Astrocyte of the hippocampus (primary cell): ENCODE data around the gene IGF2R.
"Not testable (repeated sequence)": the region's sequence is repeated elsewhere in the genome, so short reads cannot be mapped to it uniquely, and the experiment has no call there.

Experiments used
- DNase-seq: peaks from one replicate; pipeline ENCODE4 v3.0.0; 2011; ENCODE audit warnings: low read depth, low spot score

The IGF2R gene

DNA sequence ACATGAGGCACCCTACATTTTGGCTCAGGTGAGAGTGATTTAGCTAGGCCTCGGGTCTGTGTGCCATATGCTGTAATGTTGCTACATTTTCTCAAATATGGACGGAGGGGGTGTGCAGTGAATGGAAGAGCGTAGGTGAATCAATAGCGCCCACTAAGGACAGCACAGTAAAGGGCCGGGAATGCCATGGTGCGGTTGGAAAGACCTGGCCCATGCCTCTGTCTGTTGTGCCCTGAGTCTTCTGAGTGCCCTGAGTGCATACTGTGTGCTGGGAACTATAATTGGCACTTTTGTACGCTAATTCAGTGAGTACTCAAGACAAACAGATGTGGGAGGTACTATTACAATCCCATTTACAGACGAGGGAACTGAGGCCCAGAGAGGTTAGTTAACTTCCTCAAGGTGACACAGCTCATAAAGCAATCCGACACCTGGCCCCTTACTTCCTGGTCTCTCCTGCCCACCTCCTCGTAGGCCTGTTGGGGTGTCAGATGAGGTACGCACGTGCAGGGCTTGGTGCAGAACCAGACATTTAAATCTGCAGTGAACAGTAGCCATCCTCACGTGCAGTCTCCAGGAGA lies 170.0 kb downstream of the IGF2R start:
- no peak for DNase-seq

DNA sequence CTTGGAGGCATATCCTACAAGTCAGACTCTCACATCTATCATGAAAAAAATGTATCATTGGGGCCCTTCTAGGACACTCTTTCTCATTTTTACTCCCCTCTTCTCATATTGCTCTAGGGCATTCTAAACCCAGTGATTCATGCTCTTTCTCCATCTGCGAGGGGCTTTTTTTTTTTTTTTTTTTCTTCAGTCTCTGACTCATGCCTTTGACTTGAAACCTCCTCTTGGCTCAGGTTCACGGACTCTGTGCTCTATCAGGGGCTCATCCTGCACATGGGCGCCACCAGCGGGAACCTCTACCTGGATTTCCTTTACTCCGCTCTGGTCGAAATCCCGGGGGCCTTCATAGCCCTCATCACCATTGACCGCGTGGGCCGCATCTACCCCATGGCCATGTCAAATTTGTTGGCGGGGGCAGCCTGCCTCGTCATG lies 170.6 kb downstream of the IGF2R start:
- DNase-seq, result peak; percentile 80

DNA sequence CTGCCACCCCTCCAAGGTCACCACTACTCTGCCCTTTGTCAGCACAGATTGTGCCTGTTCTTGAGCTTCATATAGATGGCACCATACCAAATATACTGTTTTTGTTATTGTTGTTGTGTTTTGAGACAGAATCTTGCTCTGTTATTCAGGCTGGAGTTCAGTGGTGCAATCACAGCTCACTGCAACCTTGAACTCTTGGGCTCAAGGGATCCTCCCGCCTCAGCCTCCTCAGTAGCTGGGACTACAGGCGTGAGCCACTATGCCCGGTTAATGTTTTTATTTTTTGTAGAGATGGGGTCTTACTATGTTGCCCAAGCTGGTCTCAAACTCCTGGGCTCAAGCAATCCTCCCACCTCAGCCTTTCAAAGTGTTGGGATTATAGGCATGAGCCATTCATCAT lies 171.6 kb downstream of the IGF2R start:
- not testable (repeated sequence) for DNase-seq

DNA sequence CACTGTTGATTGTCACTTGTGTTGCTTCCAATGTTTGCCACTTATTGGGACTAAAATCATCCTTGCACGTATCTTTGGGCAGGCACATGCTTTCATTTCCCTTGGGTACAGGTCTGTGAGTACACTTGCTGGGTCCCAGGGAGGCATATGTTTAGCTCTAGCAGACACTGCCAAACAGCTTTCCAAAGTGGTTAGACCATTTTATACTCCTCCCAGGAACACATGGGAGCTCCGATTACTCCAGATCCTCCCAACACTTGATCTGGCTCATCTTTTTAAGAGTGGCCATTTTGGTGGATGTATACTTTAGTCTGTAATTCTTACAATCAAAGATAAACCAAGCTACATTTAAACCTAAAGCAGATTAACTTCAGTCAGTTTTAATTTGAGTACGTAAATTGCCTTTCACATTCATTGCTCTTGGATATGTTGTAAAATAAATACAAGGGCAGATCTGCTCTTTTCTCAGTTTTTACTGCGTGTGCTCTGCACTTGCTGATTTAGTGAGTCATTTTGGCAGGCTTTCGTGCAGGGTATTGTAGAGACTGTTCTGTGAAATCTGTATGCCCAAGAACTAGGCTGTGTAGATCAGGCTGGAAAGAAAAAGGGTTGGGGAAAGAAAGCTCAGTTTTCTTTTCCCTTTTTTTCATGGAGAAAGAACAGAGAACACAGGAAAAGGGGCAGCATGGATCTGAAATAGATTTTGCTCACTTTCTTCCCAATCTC lies 172.3 kb downstream of the IGF2R start:
- peak; percentile 80 for DNase-seq

DNA sequence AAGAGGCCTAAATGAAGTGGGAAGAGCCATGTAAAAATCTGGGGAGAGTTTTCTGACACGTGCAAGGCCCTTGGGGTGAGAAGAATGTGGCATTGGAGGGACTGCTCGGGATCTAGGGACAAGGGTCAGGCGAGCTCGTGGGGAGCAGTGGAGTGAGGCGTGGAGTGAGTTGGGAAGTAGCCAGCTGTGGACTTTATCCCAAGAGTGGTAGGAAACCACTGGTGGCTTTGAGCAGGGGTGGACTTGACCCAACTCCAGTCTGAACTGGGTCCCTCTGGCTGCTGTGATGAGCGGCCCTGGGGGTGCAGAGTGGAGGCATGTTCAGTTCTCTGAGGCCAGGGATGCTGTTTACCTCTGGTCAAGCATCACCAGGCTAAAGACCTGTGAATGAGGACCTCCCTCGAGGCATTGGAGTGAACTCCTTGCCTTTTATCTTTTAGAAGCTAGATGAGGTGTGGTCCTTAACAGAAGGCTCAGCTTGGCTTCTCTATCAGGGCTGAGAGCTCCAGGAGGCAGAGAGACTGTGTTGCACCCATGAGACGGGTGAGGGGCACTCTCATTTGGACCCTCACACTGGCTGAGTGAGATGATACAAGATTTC lies 173.3 kb downstream of the IGF2R start:
- DNase-seq, result no peak

DNA sequence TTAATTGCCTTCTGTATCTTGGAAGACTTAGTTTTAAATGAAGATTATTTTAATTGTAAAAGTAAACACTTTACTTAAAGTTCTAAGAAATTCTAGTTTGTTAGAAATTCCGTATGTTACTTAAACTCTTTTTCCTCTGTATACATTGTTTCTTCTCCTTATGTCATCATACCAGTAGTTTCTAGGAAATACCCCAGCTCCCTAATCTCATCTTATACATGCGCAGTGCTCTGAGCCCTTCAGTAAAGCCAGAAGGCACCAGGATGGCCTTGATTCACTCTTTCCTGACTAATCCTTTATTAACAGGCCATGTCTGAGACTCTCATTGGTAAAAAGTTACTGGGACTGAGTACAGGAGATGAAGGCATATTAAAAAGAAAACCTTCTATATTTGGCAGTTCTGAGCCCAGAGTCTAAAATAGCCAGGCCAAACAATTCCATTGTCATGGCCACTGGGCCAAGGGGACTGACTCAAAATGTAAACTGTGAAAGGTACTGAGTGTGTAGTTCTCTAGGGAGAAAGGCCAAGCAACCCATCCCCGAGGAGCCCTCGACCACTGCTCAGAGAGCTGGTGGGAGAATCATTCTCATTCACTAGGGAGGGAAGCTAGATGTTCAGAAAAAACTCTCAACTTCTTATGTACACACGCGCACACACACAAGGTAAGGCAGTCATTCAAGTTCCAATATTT lies 177.7 kb downstream of the IGF2R start:
- DNase-seq, result no peak

DNA sequence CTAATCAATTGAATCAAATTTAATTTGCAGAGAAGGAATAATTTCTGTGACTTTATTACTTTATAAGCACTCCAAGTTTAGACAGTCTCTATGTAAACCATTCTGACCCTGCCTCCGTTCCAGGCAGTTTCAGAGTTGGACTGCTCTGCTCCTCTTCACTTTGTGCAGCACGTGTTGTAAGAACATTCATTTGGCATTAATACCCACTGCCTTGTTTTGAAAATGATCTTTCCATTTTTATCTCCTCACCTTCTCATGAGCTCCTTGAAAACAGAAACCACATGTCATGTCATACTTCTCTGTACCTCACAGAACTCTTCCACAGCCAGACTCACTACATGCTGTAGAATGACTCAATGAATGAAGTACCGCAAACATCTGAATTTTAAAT lies 178.3 kb downstream of the IGF2R start:
- no peak for DNase-seq

DNA sequence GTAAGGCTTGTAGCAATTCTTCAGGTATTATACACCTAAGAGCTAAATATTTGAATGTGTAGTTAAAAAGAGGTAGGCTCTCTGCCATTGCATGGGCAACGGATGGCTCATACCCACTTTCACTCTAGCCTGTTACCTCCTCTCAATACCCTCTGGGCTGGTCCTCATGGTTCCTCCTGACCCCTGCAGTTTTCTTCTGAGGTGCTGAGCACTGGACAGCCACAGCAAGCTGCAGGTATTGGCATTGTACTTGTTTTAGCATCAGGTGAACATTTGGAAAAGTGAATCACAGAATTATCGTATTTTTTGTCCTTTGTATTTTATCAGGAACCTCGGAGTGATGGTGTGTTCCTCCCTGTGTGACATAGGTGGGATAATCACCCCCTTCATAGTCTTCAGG lies 185.6 kb downstream of the IGF2R start:
- DNase-seq, result no peak

DNA sequence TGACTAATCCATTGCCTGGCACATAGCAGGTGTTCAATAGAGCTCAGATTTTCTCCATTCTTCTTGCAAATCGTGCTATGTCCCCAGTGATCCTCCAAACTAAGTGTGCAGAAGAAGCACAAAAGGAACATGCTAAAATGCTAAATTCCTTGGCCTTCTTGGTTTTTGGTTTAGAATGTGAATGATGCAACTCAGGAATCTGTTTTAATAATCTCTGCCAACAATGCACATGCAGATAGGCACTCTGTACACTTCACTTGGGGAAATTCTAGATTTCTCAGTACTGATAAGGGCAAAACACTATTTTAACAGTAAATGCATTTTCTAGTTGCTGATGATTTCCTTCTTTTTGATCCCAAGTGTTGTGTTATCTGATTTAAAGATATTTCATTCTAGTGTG lies 188.0 kb downstream of the IGF2R start:
- peak; percentile 16 for DNase-seq

DNA sequence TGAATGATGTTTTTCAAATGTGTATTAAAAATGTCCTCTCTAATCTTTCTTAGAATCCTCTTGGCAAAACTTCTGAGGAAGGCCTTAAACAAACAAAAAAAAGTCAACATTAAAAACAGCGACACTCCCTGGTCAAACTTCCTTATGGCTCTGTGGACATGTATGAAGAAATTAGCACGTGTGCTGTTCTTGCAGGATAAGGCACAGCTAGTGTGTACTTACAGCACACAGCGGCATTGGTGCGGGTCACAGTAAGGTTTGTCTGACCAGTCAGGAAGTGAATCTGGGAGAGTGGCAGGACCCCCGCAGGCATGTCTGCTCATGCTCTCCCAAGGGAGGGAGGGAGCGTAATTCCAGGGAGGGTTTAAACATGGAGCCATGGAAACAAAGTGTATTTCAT lies 191.6 kb downstream of the IGF2R start:
- DNase-seq, result no peak
